22Rv1 (cell line): ENCODE measurements around the gene TYK2.

ENCODE experiments used
- CTCF ChIP-seq: fragments of 450-650 bp; IDR thresholded peaks from 2 replicates; pipeline ENCODE4 v1.5.1; 2017; ENCODE audit warnings: mild to moderate bottlenecking
- ZFX ChIP-seq: fragments of 450-650 bp; IDR thresholded peaks from 2 replicates; pipeline ENCODE4 v1.6.1; 2017; ENCODE audit warnings: antibody characterized with exemption, borderline replicate concordance

- TF ChIP-seq CTCF (no peak), ZFX (no peak)
These were observed 41.7 kb upstream of the TYK2 start for GRCh38 chr19:10422046-10422461.
